Hepatocyte (in vitro differentiated cells): Measurements from ENCODE around the gene ZMYND10. TPM values are rescaled to one million over a fixed set of nuclear protein-coding genes. Genes with fewer than 3 reads are reported as not detected.

ENCODE experiments used
- DNase-seq: peaks from one replicate; pipeline ENCODE4 v3.0.0-alpha.2; 2016; ENCODE audit warnings: low spot score
- H2AFZ ChIP-seq: fragments of 200-600 bp; sonication (generic); 2 replicates; pipeline ENCODE4 v1.6.0; 2016; ENCODE audit warnings: antibody characterized with exemption, mild to moderate bottlenecking
- H3K27ac ChIP-seq: fragments of 200-600 bp; sonication (generic); 2 replicates; pipeline ENCODE4 v1.5.1; 2016; ENCODE audit warnings: mild to moderate bottlenecking
- H3K27me3 ChIP-seq: fragments of 200-600 bp; sonication (generic); 2 replicates; pipeline ENCODE4 v1.6.1; 2016
- H3K36me3 ChIP-seq: fragments of 200-600 bp; sonication (generic); replicated peaks from 2 replicates; pipeline ENCODE4 v1.5.1; 2016; ENCODE audit warnings: low read depth; ENCODE audit not compliant: insufficient read depth
- H3K4me1 ChIP-seq: fragments of 200-600 bp; sonication (generic); 2 replicates; pipeline ENCODE4 v1.5.1; 2016; ENCODE audit warnings: mild to moderate bottlenecking, moderate library complexity; ENCODE audit not compliant: insufficient read depth
- H3K4me2 ChIP-seq: fragments of 200-600 bp; sonication (generic); 2 replicates; pipeline ENCODE4 v1.6.0; 2016
- H3K4me3 ChIP-seq: fragments of 200-600 bp; sonication (generic); 2 replicates; pipeline ENCODE4 v1.5.1; 2016; ENCODE audit warnings: mild to moderate bottlenecking
- H3K79me2 ChIP-seq: fragments of 200-600 bp; sonication (generic); 2 replicates; pipeline ENCODE4 v1.6.0; 2017; ENCODE audit warnings: mild to moderate bottlenecking
- H3K9me2 ChIP-seq: fragments of 200-600 bp; sonication (generic); replicated peaks from 2 replicates; pipeline ENCODE4 v1.6.0; 2017; ENCODE audit warnings: mild to moderate bottlenecking; ENCODE audit not compliant: insufficient read depth
- H3K9me3 ChIP-seq: fragments of 200-600 bp; sonication (generic); 2 replicates; pipeline ENCODE4 v1.5.1; 2016; ENCODE audit warnings: low read depth, mild to moderate bottlenecking
- H4K20me1 ChIP-seq: fragments of 200-600 bp; sonication (generic); 2 replicates; pipeline ENCODE4 v1.6.0; 2016; ENCODE audit warnings: mild to moderate bottlenecking; ENCODE audit not compliant: insufficient read depth, poor library complexity, severe bottlenecking
- EZH2 ChIP-seq: fragments of 200-600 bp; sonication (generic); IDR thresholded peaks from 2 replicates; pipeline ENCODE4 v1.6.1; 2016; ENCODE audit warnings: antibody characterized with exemption, mild to moderate bottlenecking, borderline replicate concordance
- EZH2phosphoT487 ChIP-seq: fragments of 200-600 bp; sonication (generic); IDR thresholded peaks from one replicate; pipeline ENCODE4 v1.6.1; 2018; ENCODE audit warnings: antibody characterized with exemption, mild to moderate bottlenecking, low read depth, moderate library complexity; ENCODE audit not compliant: unreplicated experiment, severe bottlenecking
- WGBS: methylation state at CpG from one replicate; pipeline ENCODE4 v1.1.6; 2016; ENCODE audit warnings: low lambda C conversion rate; ENCODE audit errors: missing lambda C conversion rate; 5-methylcytosine and 5-hydroxymethylcytosine counted together
- polyA plus RNA-seq: library from polyadenylated mRNA; unstranded; fragments of >200 nt; fragmentation: Nextera tagmentation; extraction: Ambion mirVana; gene quantifications from 2 replicates; pipeline ENCODE4 v1.2.1, GENCODE V29; 2016
- total RNA-seq: library from RNA; depleted of rRNA; stranded (reverse); fragments of >200 nt; gene quantifications from 2 replicates; pipeline ENCODE4 v1.2.3, GENCODE V29; 2014
- TF ChIP-seq, protein P1 (sequence below): fragments of 200-600 bp; sonication (generic); IDR thresholded peaks from 2 replicates; pipeline ENCODE4 v1.5.1; 2016; ENCODE audit warnings: antibody characterized with exemption, mild to moderate bottlenecking; ENCODE audit not compliant: poor library complexity

Gene ZMYND10
- total and polyA plus RNA-seq, 2 experiments from 2014 or later: 0.20 to 0.77 TPM

DNA sequence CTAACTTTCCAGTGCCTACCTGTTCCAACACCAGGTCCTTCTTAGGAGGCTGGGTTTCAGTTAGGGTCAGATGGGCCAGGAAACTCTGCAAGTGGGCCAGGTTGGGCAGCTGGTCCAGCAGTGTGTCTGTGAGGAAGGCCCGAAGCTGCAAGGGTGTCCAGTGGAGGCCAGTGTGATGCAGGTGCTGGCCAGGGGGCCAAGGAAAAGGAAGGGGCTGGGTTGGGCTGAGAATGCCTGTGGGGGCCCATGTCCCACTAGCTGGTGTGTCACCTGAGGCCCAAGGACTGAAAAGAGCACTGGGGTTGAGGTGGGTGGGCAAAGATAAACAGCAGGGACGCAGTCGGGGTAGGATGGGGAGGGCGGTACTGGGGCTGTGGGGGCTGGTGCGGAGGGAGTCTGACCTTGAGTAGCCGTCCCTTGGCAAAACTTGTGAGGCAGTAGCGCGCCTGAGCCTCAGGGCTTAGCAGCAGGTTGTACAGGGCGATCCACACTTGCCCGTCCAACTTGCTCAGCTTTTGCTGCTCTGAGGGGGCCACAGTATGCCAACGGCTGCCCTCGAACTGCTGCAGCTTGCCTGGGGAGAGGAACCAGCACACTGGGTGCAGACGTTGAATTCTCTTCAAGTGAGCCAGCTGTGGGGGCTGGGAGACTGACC lies 3.4 kb downstream of the ZMYND10 start:
- Histone ChIP-seq H3K36me3 (no peaks in the 10 kb centered on the region), H2AFZ (no peak overlapping the region), H4K20me1 (no peaks in the 10 kb centered on the region), H3K4me1 (peaks cover 26% of the 10 kb centered on the region), H3K27ac (no peak overlapping the region), H3K9me3 (no peaks in the 10 kb centered on the region), H3K4me2 (no peak overlapping the region), H3K79me2 (no peaks in the 10 kb centered on the region), H3K4me3 (no peak overlapping the region), H3K9me2 (no peaks in the 10 kb centered on the region), H3K27me3 (peaks cover 25% of the 10 kb centered on the region)
- WGBS: 90% methylated on average over 10 of the region's 13 CpGs
- TF ChIP-seq EZH2 (no peak), EZH2phosphoT487 (no peak)
- TF ChIP-seq, protein P1, sequence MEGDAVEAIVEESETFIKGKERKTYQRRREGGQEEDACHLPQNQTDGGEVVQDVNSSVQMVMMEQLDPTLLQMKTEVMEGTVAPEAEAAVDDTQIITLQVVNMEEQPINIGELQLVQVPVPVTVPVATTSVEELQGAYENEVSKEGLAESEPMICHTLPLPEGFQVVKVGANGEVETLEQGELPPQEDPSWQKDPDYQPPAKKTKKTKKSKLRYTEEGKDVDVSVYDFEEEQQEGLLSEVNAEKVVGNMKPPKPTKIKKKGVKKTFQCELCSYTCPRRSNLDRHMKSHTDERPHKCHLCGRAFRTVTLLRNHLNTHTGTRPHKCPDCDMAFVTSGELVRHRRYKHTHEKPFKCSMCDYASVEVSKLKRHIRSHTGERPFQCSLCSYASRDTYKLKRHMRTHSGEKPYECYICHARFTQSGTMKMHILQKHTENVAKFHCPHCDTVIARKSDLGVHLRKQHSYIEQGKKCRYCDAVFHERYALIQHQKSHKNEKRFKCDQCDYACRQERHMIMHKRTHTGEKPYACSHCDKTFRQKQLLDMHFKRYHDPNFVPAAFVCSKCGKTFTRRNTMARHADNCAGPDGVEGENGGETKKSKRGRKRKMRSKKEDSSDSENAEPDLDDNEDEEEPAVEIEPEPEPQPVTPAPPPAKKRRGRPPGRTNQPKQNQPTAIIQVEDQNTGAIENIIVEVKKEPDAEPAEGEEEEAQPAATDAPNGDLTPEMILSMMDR: no peak
- DNase-seq: no peak

DNA sequence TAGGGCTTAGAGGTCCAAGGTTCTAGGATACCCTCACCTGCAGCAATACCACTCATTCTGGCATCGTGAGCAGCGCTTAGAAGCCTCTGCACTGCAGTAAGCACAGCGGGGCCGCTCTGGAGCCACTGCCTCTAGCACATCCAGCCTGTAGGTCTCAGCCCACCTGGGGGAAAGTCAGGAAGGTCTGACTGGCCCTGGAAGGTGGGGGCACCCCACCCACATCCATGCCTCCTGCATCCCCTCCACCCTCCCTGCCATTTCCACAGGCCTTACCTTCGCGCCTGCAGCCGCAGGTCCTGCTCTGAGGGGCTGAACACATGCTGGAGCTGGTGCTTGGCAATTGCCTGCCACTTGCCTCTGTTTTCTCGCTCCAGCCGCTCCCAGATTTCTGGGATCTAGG lies 4.0 kb downstream of the ZMYND10 start:
- H2AFZ ChIP-seq: no peak overlapping the region
- peaks cover 26% of the 10 kb centered on the region for H3K4me1 ChIP-seq
- H3K9me3 ChIP-seq: no peaks in the 10 kb centered on the region
- DNase-seq: no peak
- no peak overlapping the region for H3K4me3 ChIP-seq
- no peaks in the 10 kb centered on the region for H4K20me1 ChIP-seq
- H3K79me2 ChIP-seq: peaks cover 1% of the 10 kb centered on the region
- no peaks in the 10 kb centered on the region for H3K9me2 ChIP-seq
- 90% methylated on average over 9 of the region's 9 CpGs for WGBS
- no peak overlapping the region for H3K27ac ChIP-seq
- no peak overlapping the region for H3K4me2 ChIP-seq
- H3K27me3 ChIP-seq: peaks cover 25% of the 10 kb centered on the region
- TF ChIP-seq EZH2 (no peak), EZH2phosphoT487 (no peak)
- TF ChIP-seq, protein P1: no peak
- H3K36me3 ChIP-seq: no peaks in the 10 kb centered on the region

DNA sequence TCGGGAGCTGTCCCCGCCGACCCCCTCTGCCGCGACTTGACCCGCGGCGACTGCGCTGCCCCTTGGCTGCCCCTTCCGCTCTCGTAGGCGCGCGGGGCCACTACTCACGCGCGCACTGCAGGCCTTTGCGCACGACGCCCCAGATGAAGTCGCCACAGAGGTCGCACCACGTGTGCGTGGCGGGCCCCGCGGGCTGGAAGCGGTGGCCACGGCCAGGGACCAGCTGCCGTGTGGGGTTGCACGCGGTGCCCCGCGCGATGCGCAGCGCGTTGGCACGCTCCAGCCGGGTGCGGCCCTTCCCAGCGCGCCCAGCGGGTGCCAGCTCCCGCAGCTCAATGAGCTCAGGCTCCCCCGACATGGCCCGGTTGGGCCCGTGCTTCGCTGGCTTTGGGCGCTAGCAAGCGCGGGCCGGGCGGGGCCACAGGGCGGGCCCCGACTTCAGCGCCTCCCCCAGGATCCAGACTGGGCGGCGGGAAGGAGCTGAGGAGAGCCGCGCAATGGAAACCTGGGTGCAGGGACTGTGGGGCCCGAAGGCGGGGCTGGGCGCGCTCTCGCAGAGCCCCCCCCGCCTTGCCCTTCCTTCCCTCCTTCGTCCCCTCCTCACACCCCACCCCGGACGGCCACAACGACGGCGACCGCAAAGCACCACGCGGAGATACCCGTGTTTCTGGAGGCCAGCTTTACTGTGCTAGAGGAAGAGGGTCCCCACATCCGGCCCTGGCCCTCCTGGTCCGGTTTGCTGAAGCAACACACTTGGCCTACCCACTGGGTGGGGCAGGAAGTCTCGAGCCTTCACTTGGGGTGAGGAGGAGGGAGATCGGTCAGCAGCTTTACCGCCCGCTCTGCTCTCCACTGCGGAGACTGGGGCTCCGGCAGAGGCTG lies 4.8 kb downstream of the ZMYND10 start, which contains the start of gene RASSF1:
TSS of gene RASSF1 (minus strand) at position 389 of the 882 bp plus-strand sequence. CDS start at position 358, 31 bp downstream.
- Histone ChIP-seq H4K20me1 (no peaks in the 10 kb centered on the region), H3K4me1 (peaks cover 30% of the 10 kb centered on the region), H2AFZ (peak within 1 kb of the TSS; percentile 40), H3K79me2 (peaks cover 10% of the 10 kb centered on the region), H3K4me2 (peak within 1 kb of the TSS; percentile 77), H3K27me3 (peaks cover 25% of the 10 kb centered on the region), H3K4me3 (no peak within 1 kb of the TSS), H3K36me3 (no peaks in the 10 kb centered on the region), H3K9me3 (no peaks in the 10 kb centered on the region), H3K9me2 (no peaks in the 10 kb centered on the region), H3K27ac (no peak within 1 kb of the TSS)
- peak; percentile 41 for DNase-seq
- WGBS: 15% methylated on average over 65 of the region's 85 CpGs
- peak; percentile 72 for TF ChIP-seq EZH2
- no peak for TF ChIP-seq EZH2phosphoT487
- TF ChIP-seq, protein P1: no peak
